GM12878 (cell line): ENCODE data around the gene SETD1B. TPM values are rescaled to one million over a fixed set of nuclear protein-coding genes. Genes with fewer than 3 reads are reported as not detected.

Source experiments
- BACH1 ChIP-seq: fragments of 450-650 bp; IDR thresholded peaks from 2 replicates; pipeline ENCODE4 v1.6.1; 2017; ENCODE audit warnings: mild to moderate bottlenecking, borderline replicate concordance
- CBFB ChIP-seq: IDR thresholded peaks from 2 replicates; pipeline ENCODE4 v1.6.1; 2016; ENCODE audit warnings: antibody characterized with exemption, low read depth
- CHD4 ChIP-seq: fragments of 200-600 bp; sonication (generic); IDR thresholded peaks from 2 replicates; pipeline ENCODE4 v1.6.1; 2016; ENCODE audit warnings: mild to moderate bottlenecking
- CREM ChIP-seq: IDR thresholded peaks from 2 replicates; pipeline ENCODE4 v1.6.1; 2014; ENCODE audit warnings: antibody characterized with exemption, low read depth
- DPF2 ChIP-seq: fragments of 450-650 bp; IDR thresholded peaks from 2 replicates; pipeline ENCODE4 v1.6.1; 2017; ENCODE audit warnings: mild to moderate bottlenecking
- E2F8 ChIP-seq: fragments of 450-650 bp; IDR thresholded peaks from 2 replicates; pipeline ENCODE4 v1.6.1; 2018; ENCODE audit warnings: mild to moderate bottlenecking, low read depth, moderate library complexity; ENCODE audit not compliant: partially characterized antibody
- NKRF ChIP-seq: fragments of 450-650 bp; conservative IDR thresholded peaks from 2 replicates; pipeline ENCODE4 v1.6.1; 2017; ENCODE audit warnings: mild to moderate bottlenecking, moderate library complexity
- PAX5 ChIP-seq: IDR thresholded peaks from 2 replicates; pipeline ENCODE4 v1.6.1; 2011; ENCODE audit warnings: low read depth, low read length, borderline replicate concordance
- POLR2AphosphoS2 ChIP-seq: IDR thresholded peaks from 2 replicates; pipeline ENCODE4 v1.6.1; 2011; ENCODE audit warnings: low read depth, mild to moderate bottlenecking, low read length, improper control_type of control experiment, moderate library complexity
- SMAD5 ChIP-seq: IDR thresholded peaks from 2 replicates; pipeline ENCODE4 v1.6.1; 2016; ENCODE audit warnings: antibody characterized with exemption, low read depth
- SP1 ChIP-seq: IDR thresholded peaks from one replicate; pipeline ENCODE4 v1.6.1; 2011; ENCODE audit warnings: low read depth, low read length
- polyA plus RNA-seq, 11 experiments: library from polyadenylated mRNA; depleted of rRNA in 4 of 11; unstranded in 6 of 11; stranded (reverse) in 5 of 11; fragments of >200 nt; fragmentation: Nextera tagmentation in 4 of 11; fragmentation: Illumina TruSeq in 1 of 11; extraction: Ambion mirVana in 4 of 11; extraction: Trizol in 1 of 11; gene quantifications; 1 replicate in 1 of 11; 2 replicates in 10 of 11; pipeline versions ENCODE4 v1.2.1 to v1.2.3, GENCODE V29; 2011 to 2016; ENCODE audit warnings: inconsistent platforms in 2 of 11, missing spikeins in 2 of 11, low read depth in 1 of 11
- total RNA-seq, 4 experiments: library from RNA; depleted of rRNA in 3 of 4; stranded (reverse); fragments of >200 nt in 3 of 4; fragmentation: Illumina TruSeq in 1 of 4; extraction: Trizol in 1 of 4; gene quantifications; 2 replicates each; pipeline versions ENCODE4 v1.2.1 to v1.2.3, GENCODE V29; 2013 to 2021
- TF ChIP-seq, protein P1 (sequence below): fragments of 150-350 bp; IDR thresholded peaks from 2 replicates; pipeline ENCODE4 v1.6.1; 2014; ENCODE audit warnings: mild to moderate bottlenecking, low read depth, low read length
- TF ChIP-seq, protein P2 (sequence below): fragments of 450-650 bp; IDR thresholded peaks from 2 replicates; pipeline ENCODE4 v1.6.1; 2017; ENCODE audit warnings: low read depth, mild to moderate bottlenecking, moderate library complexity
- TF ChIP-seq, protein P3 (sequence below): IDR thresholded peaks from 2 replicates; pipeline ENCODE4 v1.6.1; 2011; ENCODE audit warnings: mild to moderate bottlenecking, low read depth, low read length, moderate library complexity; ENCODE audit not compliant: insufficient replicate concordance

Gene SETD1B
- total and polyA plus RNA-seq, 10 of the 15 experiments (the other 5 are each of a cell fraction or from before 2014, with no cell fraction given): 0.50 to 17.3 (median 1.6) TPM

DNA sequence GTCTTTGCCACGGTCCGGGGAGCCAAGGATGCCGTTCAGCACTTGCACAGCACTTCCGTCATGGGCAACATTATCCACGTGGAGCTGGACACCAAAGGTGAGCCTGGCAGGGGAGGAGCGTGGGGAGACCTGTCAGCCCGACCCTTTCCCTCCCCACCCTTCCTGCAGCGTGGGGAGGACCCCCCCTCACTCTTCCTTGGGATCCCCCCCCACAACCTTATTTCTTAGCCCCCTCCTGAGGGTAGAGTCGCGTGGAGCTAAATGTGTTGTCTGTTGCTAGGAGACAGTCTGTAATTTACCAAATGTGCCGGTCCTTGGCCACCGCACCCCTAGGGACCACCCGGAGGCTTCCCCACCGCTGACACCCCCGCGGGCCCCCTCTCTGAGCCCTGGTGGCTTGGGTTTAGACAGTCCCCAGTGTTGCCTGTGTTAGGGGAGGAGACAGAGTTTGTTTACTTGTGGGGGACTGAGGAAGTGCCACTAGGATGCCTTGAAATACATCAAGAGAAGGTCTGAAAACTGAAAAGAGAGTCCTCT, 2.3 kb downstream of the SETD1B start (continued):
- TF ChIP-seq BACH1: 0 out of 2 replicates have a peak, but pooled peaks have one; percentile 4
- no peak for TF ChIP-seq SP1
- TF ChIP-seq SMAD5: no peak
- TF ChIP-seq CHD4: no peak
- no peak for TF ChIP-seq POLR2AphosphoS2
- no peak for TF ChIP-seq E2F8
- TF ChIP-seq NKRF: peak; percentile 91
- no peak for TF ChIP-seq DPF2
- TF ChIP-seq, protein P1, sequence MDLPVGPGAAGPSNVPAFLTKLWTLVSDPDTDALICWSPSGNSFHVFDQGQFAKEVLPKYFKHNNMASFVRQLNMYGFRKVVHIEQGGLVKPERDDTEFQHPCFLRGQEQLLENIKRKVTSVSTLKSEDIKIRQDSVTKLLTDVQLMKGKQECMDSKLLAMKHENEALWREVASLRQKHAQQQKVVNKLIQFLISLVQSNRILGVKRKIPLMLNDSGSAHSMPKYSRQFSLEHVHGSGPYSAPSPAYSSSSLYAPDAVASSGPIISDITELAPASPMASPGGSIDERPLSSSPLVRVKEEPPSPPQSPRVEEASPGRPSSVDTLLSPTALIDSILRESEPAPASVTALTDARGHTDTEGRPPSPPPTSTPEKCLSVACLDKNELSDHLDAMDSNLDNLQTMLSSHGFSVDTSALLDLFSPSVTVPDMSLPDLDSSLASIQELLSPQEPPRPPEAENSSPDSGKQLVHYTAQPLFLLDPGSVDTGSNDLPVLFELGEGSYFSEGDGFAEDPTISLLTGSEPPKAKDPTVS: no peak
- TF ChIP-seq, protein P2, sequence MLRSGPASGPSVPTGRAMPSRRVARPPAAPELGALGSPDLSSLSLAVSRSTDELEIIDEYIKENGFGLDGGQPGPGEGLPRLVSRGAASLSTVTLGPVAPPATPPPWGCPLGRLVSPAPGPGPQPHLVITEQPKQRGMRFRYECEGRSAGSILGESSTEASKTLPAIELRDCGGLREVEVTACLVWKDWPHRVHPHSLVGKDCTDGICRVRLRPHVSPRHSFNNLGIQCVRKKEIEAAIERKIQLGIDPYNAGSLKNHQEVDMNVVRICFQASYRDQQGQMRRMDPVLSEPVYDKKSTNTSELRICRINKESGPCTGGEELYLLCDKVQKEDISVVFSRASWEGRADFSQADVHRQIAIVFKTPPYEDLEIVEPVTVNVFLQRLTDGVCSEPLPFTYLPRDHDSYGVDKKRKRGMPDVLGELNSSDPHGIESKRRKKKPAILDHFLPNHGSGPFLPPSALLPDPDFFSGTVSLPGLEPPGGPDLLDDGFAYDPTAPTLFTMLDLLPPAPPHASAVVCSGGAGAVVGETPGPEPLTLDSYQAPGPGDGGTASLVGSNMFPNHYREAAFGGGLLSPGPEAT: no peak
- no peak for TF ChIP-seq PAX5
- TF ChIP-seq CBFB: no peak
- TF ChIP-seq, protein P3, sequence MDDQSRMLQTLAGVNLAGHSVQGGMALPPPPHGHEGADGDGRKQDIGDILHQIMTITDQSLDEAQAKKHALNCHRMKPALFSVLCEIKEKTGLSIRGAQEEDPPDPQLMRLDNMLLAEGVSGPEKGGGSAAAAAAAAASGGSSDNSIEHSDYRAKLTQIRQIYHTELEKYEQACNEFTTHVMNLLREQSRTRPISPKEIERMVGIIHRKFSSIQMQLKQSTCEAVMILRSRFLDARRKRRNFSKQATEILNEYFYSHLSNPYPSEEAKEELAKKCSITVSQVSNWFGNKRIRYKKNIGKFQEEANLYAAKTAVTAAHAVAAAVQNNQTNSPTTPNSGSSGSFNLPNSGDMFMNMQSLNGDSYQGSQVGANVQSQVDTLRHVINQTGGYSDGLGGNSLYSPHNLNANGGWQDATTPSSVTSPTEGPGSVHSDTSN: no peak
- no peak for TF ChIP-seq CREM
